PC-9 (cell line): ENCODE results near the gene VOPP1.
"Not testable (repeated sequence)": the region's sequence is repeated elsewhere in the genome, so short reads cannot be mapped to it uniquely, and the experiment has no call there.

Experiments
- EZH2 ChIP-seq: fragments of 200-600 bp; sonication (generic); IDR thresholded peaks from 2 replicates; pipeline ENCODE4 v1.8.0; 2017; ENCODE audit warnings: antibody characterized with exemption, low read depth
- TF ChIP-seq, protein P1 (sequence below): fragments of 200-600 bp; sonication (generic); conservative IDR thresholded peaks from 2 replicates; pipeline ENCODE4 v1.6.1; 2017; ENCODE audit warnings: mixed run types, antibody characterized with exemption, mild to moderate bottlenecking, moderate library complexity

DNA sequence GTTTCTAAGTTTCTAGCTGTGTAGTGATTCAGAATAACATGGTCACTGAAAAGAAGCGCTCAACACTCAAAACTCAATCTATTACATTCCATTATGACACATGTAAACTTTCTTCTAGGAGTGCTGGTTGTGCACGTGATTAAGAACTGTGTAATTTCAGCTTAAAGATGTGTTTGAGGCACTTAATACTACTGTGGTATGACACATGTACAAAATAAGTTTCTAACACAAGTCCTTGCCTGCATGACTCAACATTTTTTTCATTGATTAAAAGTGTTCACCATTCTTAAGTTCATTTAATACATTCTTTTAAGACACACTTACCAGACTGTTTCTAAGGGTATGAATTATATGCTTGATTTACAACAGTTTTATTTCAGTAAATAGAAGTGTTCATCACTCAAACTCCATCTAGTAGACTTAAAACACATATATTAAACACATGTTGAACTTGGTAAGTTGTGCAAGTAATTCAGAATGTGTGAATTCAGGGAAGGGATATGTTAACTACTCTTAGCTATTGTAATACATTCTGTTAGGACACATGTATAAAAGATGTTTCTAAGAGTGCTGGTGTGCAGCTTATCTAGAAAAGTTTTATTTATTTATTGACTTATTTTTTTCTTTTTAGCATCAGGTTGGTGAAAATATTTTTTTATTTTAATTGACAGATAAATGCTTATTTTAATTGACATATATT lies 42.2 kb upstream of the VOPP1 start:
- TF ChIP-seq, protein P1, sequence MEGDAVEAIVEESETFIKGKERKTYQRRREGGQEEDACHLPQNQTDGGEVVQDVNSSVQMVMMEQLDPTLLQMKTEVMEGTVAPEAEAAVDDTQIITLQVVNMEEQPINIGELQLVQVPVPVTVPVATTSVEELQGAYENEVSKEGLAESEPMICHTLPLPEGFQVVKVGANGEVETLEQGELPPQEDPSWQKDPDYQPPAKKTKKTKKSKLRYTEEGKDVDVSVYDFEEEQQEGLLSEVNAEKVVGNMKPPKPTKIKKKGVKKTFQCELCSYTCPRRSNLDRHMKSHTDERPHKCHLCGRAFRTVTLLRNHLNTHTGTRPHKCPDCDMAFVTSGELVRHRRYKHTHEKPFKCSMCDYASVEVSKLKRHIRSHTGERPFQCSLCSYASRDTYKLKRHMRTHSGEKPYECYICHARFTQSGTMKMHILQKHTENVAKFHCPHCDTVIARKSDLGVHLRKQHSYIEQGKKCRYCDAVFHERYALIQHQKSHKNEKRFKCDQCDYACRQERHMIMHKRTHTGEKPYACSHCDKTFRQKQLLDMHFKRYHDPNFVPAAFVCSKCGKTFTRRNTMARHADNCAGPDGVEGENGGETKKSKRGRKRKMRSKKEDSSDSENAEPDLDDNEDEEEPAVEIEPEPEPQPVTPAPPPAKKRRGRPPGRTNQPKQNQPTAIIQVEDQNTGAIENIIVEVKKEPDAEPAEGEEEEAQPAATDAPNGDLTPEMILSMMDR = not testable (repeated sequence)
- not testable (repeated sequence) for TF ChIP-seq EZH2
